Astrocyte (in vitro differentiated cells and primary cell): ENCODE results near the gene UCK1. TPM values are rescaled to one million over a fixed set of nuclear protein-coding genes. Genes with fewer than 3 reads are reported as not detected.

ENCODE experiments used
- DNase-seq: peaks from one replicate; pipeline ENCODE4 v3.0.0-alpha.2; 2010; ENCODE audit warnings: low read depth
- FAIRE-seq: peaks from 2 replicates; lab custom pipeline; 2011; peaks lifted over from hg19 to GRCh38; lab: Jason Lieb, UNC
- H2AFZ ChIP-seq: 2 replicates; pipeline ENCODE4 v1.6.0; 2012; ENCODE audit warnings: low read depth, low read length, inconsistent platforms
- H3K27ac ChIP-seq: 2 replicates; pipeline ENCODE4 v1.5.1; 2011; ENCODE audit warnings: low read depth, low read length, inconsistent platforms
- H3K27me3 ChIP-seq: 2 replicates; pipeline ENCODE4 v1.6.0; 2011; ENCODE audit warnings: low read length, inconsistent platforms; ENCODE audit not compliant: insufficient read depth
- H3K36me3 ChIP-seq: 2 replicates; pipeline ENCODE4 v1.5.1; 2011; ENCODE audit warnings: low read length, inconsistent platforms; ENCODE audit not compliant: insufficient read depth
- H3K4me1 ChIP-seq: 2 replicates; pipeline ENCODE4 v1.5.1; 2011; ENCODE audit warnings: low read length, inconsistent platforms; ENCODE audit not compliant: insufficient read depth
- H3K4me2 ChIP-seq: 2 replicates; pipeline ENCODE4 v1.6.0; 2012; ENCODE audit warnings: low read length, inconsistent platforms
- H3K4me3 ChIP-seq: 2 replicates; pipeline ENCODE4 v1.5.1; 2011; ENCODE audit warnings: low read depth, mild to moderate bottlenecking, low read length, inconsistent platforms; ENCODE audit not compliant: insufficient read depth
- H3K79me2 ChIP-seq: 2 replicates; pipeline ENCODE4 v1.6.0; 2012; ENCODE audit warnings: mild to moderate bottlenecking, low read length, inconsistent platforms; ENCODE audit not compliant: insufficient read depth
- H3K9ac ChIP-seq: 2 replicates; pipeline ENCODE4 v1.6.0; 2012; ENCODE audit warnings: mild to moderate bottlenecking, low read length, inconsistent platforms
- H3K9me3 ChIP-seq: 2 replicates; pipeline ENCODE4 v1.5.1; 2012; ENCODE audit warnings: low read depth, mild to moderate bottlenecking, low read length, inconsistent platforms; ENCODE audit not compliant: insufficient read depth
- H4K20me1 ChIP-seq: 2 replicates; pipeline ENCODE4 v1.6.0; 2012; ENCODE audit warnings: low read length, inconsistent platforms; ENCODE audit not compliant: insufficient read depth
- H3K27ac Mint-ChIP-seq: one replicate; pipeline ENCODE4 v1.8.0; 2021; ENCODE audit warnings: mild to moderate bottlenecking, mixed read lengths; ENCODE audit not compliant: unreplicated experiment
- H3K27me3 Mint-ChIP-seq: one replicate; pipeline ENCODE4 v1.8.0; 2021; ENCODE audit warnings: low read depth, mixed read lengths; ENCODE audit not compliant: unreplicated experiment
- H3K36me3 Mint-ChIP-seq: one replicate; pipeline ENCODE4 v1.8.0; 2021; ENCODE audit warnings: low read depth, mixed read lengths; ENCODE audit not compliant: unreplicated experiment
- H3K4me1 Mint-ChIP-seq: one replicate; pipeline ENCODE4 v1.8.0; 2021; ENCODE audit warnings: low read depth, mixed read lengths; ENCODE audit not compliant: unreplicated experiment
- H3K4me3 Mint-ChIP-seq: one replicate; pipeline ENCODE4 v1.8.0; 2021; ENCODE audit warnings: mild to moderate bottlenecking, moderate library complexity, mixed read lengths; ENCODE audit not compliant: unreplicated experiment
- H3K9me3 Mint-ChIP-seq: one replicate; pipeline ENCODE4 v1.8.0; 2021; ENCODE audit warnings: mild to moderate bottlenecking, mixed read lengths; ENCODE audit not compliant: unreplicated experiment
- EZH2 ChIP-seq: IDR thresholded peaks from 2 replicates; pipeline ENCODE4 v1.6.1; 2012; ENCODE audit warnings: mild to moderate bottlenecking, low read length, inconsistent platforms; ENCODE audit not compliant: insufficient read depth
- total RNA-seq: library from RNA; stranded (reverse); gene quantifications from 2 replicates; pipeline ENCODE4 v1.2.1, GENCODE V29; 2021
- TF ChIP-seq, protein P1 (sequence below): IDR thresholded peaks from 2 replicates; pipeline ENCODE4 v1.5.1; 2011; ENCODE audit warnings: low read depth, mild to moderate bottlenecking, inconsistent platforms, low read length, moderate library complexity; ENCODE audit not compliant: insufficient read depth

UCK1 gene
- total RNA-seq, 1 donor from 2014 or later = 15.4 TPM

DNA sequence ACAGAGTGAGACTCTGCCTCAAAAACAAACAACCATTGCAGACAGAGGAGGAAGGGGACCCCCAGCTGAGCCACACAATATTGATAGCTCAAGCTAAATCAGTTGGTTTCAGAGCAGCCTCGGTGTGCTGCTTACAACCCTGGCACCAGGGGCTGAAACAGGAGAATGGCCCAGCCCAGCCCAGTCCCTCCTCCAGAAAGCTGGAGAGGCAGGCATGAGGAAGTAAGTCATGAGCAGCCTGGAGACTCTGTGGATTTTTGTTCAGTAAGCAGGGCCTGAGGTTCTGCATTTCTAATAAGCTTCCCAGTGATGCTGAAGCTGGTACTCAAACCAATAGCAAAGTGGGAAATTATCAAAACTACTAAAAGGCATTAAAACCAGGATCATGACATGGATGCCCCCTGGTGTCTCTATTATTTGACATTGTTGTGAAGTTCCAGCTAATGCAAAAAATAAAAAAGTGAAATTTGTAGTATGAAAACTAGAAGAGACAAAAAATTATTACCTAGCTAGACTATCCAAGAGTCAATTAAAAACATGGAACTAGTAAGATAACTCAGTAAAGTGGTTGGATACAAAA is 28.4 kb upstream of the UCK1 start:
- Histone ChIP-seq H3K4me1 (no peaks in the 10 kb centered on the region), H3K9me3 (no peaks in the 10 kb centered on the region), H2AFZ (no peak overlapping the region), H3K27ac (no peak overlapping the region), H4K20me1 (no peaks in the 10 kb centered on the region), H3K36me3 (no peaks in the 10 kb centered on the region), H3K4me3 (no peak overlapping the region), H3K27me3 (peaks cover 6% of the 10 kb centered on the region), H3K79me2 (no peaks in the 10 kb centered on the region), H3K9ac (no peak overlapping the region), H3K4me2 (no peak overlapping the region)
- DNase-seq (no peak), FAIRE-seq (no peak)
- TF ChIP-seq EZH2 = no peak
- TF ChIP-seq, protein P1, sequence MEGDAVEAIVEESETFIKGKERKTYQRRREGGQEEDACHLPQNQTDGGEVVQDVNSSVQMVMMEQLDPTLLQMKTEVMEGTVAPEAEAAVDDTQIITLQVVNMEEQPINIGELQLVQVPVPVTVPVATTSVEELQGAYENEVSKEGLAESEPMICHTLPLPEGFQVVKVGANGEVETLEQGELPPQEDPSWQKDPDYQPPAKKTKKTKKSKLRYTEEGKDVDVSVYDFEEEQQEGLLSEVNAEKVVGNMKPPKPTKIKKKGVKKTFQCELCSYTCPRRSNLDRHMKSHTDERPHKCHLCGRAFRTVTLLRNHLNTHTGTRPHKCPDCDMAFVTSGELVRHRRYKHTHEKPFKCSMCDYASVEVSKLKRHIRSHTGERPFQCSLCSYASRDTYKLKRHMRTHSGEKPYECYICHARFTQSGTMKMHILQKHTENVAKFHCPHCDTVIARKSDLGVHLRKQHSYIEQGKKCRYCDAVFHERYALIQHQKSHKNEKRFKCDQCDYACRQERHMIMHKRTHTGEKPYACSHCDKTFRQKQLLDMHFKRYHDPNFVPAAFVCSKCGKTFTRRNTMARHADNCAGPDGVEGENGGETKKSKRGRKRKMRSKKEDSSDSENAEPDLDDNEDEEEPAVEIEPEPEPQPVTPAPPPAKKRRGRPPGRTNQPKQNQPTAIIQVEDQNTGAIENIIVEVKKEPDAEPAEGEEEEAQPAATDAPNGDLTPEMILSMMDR = no peak
- H3K27ac Mint-ChIP-seq = no peak overlapping the region
- H3K4me3 Mint-ChIP-seq = no peak overlapping the region
- peaks cover 14% of the 10 kb centered on the region for H3K9me3 Mint-ChIP-seq
- H3K4me1 Mint-ChIP-seq = peaks cover 7% of the 10 kb centered on the region
- peaks cover 22% of the 10 kb centered on the region for H3K27me3 Mint-ChIP-seq
- H3K36me3 Mint-ChIP-seq = peaks cover 9% of the 10 kb centered on the region

- Mint-ChIP-seq H3K36me3 (peaks cover 12% of the 10 kb centered on the region), H3K4me1 (peaks cover 7% of the 10 kb centered on the region), H3K27me3 (peaks cover 30% of the 10 kb centered on the region), H3K27ac (no peak overlapping the region), H3K4me3 (no peak overlapping the region), H3K9me3 (peaks cover 14% of the 10 kb centered on the region)
- TF ChIP-seq, protein P1 = no peak
- TF ChIP-seq EZH2 = no peak
- no peak overlapping the region for H3K27ac ChIP-seq
- no peaks in the 10 kb centered on the region for H3K79me2 ChIP-seq
- H3K9me3 ChIP-seq = no peaks in the 10 kb centered on the region
- H3K9ac ChIP-seq = no peak overlapping the region
- no peaks in the 10 kb centered on the region for H4K20me1 ChIP-seq
- H3K27me3 ChIP-seq = peaks cover 10% of the 10 kb centered on the region
- no peak for DNase-seq
- H3K4me3 ChIP-seq = no peak overlapping the region
- H3K4me1 ChIP-seq = no peaks in the 10 kb centered on the region
- no peak overlapping the region for H2AFZ ChIP-seq
- H3K36me3 ChIP-seq = no peaks in the 10 kb centered on the region
- no peak overlapping the region for H3K4me2 ChIP-seq
- FAIRE-seq = no peak
Observed at GRCh38 chr9:131557855-131558548, 26.9 kb upstream of the UCK1 start.
